HepG2 (cell line): ENCODE results near the gene CCDC117. TPM values are rescaled to one million over a fixed set of nuclear protein-coding genes. Genes with fewer than 3 reads are reported as not detected.
A peak's percentile ranks its signal among the peaks of the same experiment; 100 is the strongest.

Source experiments
- ARNT ChIP-seq: fragments of 450-650 bp; IDR thresholded peaks from 2 replicates; pipeline ENCODE4 v1.6.1; 2017
- DPF2 ChIP-seq: sonication (generic); formaldehyde crosslinking; IDR thresholded peaks from 2 replicates; pipeline ENCODE4 v1.4.0; 2020; ENCODE audit warnings: mild to moderate bottlenecking, low read depth, missing genetic modification reagents, borderline replicate concordance
- GATAD1 ChIP-seq: IDR thresholded peaks from 2 replicates; pipeline ENCODE4 v1.6.1; 2016; ENCODE audit warnings: missing genetic modification reagents, missing compliant biosample characterization
- GMEB1 ChIP-seq: sonication (generic); formaldehyde crosslinking; IDR thresholded peaks from 2 replicates; pipeline ENCODE4 v1.5.1; 2020; ENCODE audit warnings: missing genetic modification reagents, mild to moderate bottlenecking, borderline replicate concordance
- HNRNPLL ChIP-seq: fragments of 200-400 bp; formaldehyde crosslinking; IDR thresholded peaks from 2 replicates; pipeline ENCODE4 v1.6.1; 2017; ENCODE audit warnings: mild to moderate bottlenecking, low read depth, low read length; ENCODE audit not compliant: poor library complexity, severe bottlenecking
- HOXA3 ChIP-seq: sonication (generic); formaldehyde crosslinking; IDR thresholded peaks from 2 replicates; pipeline ENCODE4 v1.5.0; 2020; ENCODE audit warnings: missing genetic modification reagents
- JARID2 ChIP-seq: sonication (generic); formaldehyde crosslinking; IDR thresholded peaks from 2 replicates; pipeline ENCODE4 v1.8.1; 2023; ENCODE audit warnings: missing genetic modification reagents, inconsistent platforms; ENCODE audit not compliant: insufficient replicate concordance
- KDM5B ChIP-seq: sonication (generic); formaldehyde crosslinking; IDR thresholded peaks from 2 replicates; pipeline ENCODE4 v1.4.0; 2020; ENCODE audit warnings: missing genetic modification reagents, mild to moderate bottlenecking, borderline replicate concordance
- KLF16 ChIP-seq, 2 experiments: sonication (generic) in 1 of 2; formaldehyde crosslinking in 1 of 2; IDR thresholded peaks; 2 replicates each; pipeline versions ENCODE4 v1.6.1 to v1.8.0; 2016 to 2023; ENCODE audit warnings: missing genetic modification reagents in 2 of 2, missing compliant biosample characterization in 1 of 2
- NFE2L1 ChIP-seq: sonication (generic); formaldehyde crosslinking; IDR thresholded peaks from 2 replicates; pipeline ENCODE4 v1.4.0; 2020; ENCODE audit warnings: missing genetic modification reagents, mild to moderate bottlenecking, borderline replicate concordance
- NONO ChIP-seq, 2 experiments: fragments of 450-650 bp in 1 of 2; sonication (generic) in 1 of 2; formaldehyde crosslinking in 1 of 2; IDR thresholded peaks in 1 of 2; conservative IDR thresholded peaks in 1 of 2; 2 replicates each; pipeline versions ENCODE4 v1.6.1 to v1.8.0; 2017 to 2022; ENCODE audit warnings: mild to moderate bottlenecking in 1 of 2, missing genetic modification reagents in 1 of 2, moderate library complexity in 1 of 2
- SIX1 ChIP-seq: sonication (generic); formaldehyde crosslinking; IDR thresholded peaks from 2 replicates; pipeline ENCODE4 v1.4.0; 2020; ENCODE audit warnings: missing genetic modification reagents, borderline replicate concordance
- THAP8 ChIP-seq: sonication (generic); formaldehyde crosslinking; IDR thresholded peaks from 2 replicates; pipeline ENCODE4 v1.5.1; 2020; ENCODE audit warnings: missing genetic modification reagents, mild to moderate bottlenecking, borderline replicate concordance
- ZBTB34 ChIP-seq: sonication (generic); formaldehyde crosslinking; IDR thresholded peaks from 2 replicates; pipeline ENCODE4 v1.8.0; 2022; ENCODE audit warnings: mild to moderate bottlenecking, missing genetic modification reagents
- ZBTB43 ChIP-seq: sonication (generic); formaldehyde crosslinking; conservative IDR thresholded peaks from 2 replicates; pipeline ENCODE4 v1.4.0; 2020; ENCODE audit warnings: missing genetic modification reagents
- ZBTB49 ChIP-seq: sonication (generic); formaldehyde crosslinking; IDR thresholded peaks from 2 replicates; pipeline ENCODE4 v1.4.0; 2020; ENCODE audit warnings: missing genetic modification reagents, borderline replicate concordance
- ZNF484 ChIP-seq: sonication (generic); formaldehyde crosslinking; IDR thresholded peaks from 2 replicates; pipeline ENCODE4 v1.5.1; 2020; ENCODE audit warnings: mild to moderate bottlenecking, low read depth, missing genetic modification reagents, borderline replicate concordance
- polyA plus RNA-seq, 8 experiments: library from polyadenylated mRNA; depleted of rRNA in 3 of 8; stranded (reverse) in 7 of 8; unstranded in 1 of 8; fragments of >200 nt; fragmentation: Illumina TruSeq in 4 of 8; extraction: Trizol in 4 of 8; gene quantifications; 2 replicates each; pipeline versions ENCODE4 v1.2.1 to v1.2.3, GENCODE V29; 2011 to 2016; ENCODE audit warnings: low read depth in 4 of 8, missing spikeins in 1 of 8, mixed read lengths in 1 of 8; ENCODE audit not compliant: insufficient read depth in 1 of 8
- total RNA-seq, 5 experiments: library from RNA; depleted of rRNA; stranded (reverse); fragments of >200 nt; fragmentation: Illumina TruSeq; extraction: Trizol; gene quantifications; 2 replicates each; pipeline ENCODE4 v1.2.3, GENCODE V29; 2016; ENCODE audit warnings: low read depth in 1 of 5
- TF ChIP-seq, protein P1 (sequence below): sonication (generic); formaldehyde crosslinking; IDR thresholded peaks from 2 replicates; pipeline ENCODE4 v1.4.0; 2020; ENCODE audit warnings: missing genetic modification reagents, borderline replicate concordance

The CCDC117 gene
- total and polyA plus RNA-seq, 2 of the 13 experiments (the other 11 are each of a cell fraction or from before 2014, with no cell fraction given): 12.6 to 34.2 TPM

DNA sequence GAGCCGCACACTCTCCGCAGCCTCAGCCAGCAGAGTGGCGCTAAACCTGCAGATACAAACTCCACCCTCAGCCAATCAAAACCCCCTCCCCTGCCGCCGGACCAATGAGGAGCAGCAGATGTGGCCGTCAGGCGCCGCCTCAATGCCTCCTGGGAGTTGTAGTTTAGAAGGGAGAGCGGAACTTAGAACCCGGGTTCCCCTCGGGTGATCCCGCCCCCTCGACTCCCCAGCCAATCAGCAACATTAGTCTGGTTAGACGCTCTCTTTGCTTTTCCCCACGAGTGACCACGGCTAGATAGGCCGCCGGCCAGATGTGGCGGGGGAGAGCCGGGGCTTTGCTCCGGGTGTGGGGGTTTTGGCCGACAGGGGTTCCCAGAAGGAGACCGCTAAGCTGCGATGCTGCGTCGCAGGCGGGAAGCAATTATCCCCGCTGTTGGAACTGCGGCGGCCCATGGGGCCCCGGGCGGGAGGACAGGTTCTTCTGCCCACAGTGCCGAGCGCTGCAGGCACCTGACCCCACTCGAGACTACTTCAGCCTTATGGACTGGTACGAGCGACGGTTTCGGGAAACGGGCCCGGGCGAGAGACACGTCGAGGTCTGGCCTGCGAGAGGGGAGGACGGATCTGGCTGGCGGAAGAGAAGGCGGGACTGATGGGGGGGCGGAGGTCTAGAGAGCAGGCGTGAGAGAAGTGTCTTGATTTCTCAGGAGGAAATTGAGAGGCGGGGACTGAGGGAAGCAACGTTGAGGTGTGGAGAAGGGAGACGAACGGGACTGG lies 30.5 kb upstream of the CCDC117 start, which contains the start of the genes CHEK2 and HSCB (continued):
- TF ChIP-seq THAP8 (CRISPR knock-in tag) (no peak), NFE2L1 (no peak), HOXA3 (CRISPR knock-in tag) (peak; percentile 64), ARNT (no peak), KLF16 (CRISPR knock-in tag; IDR thresholded peaks at IDR 0.05) (peak in 1 of 2 experiments; percentile 74; a peak in 2 of 4 replicates), ZBTB34 (CRISPR knock-in tag) (no peak), DPF2 (CRISPR knock-in tag) (no peak), NONO (IDR thresholded peaks at IDR 0.05) (no peak), NONO (CRISPR knock-in tag; conservative IDR thresholded peaks at IDR 0.05) (0 out of 2 replicates have a peak, but pooled peaks have one; percentile 42), ZBTB43 (CRISPR knock-in tag) (no peak), KDM5B (peak; percentile 91; the same call in 1 of the 2 replicates), ZNF484 (CRISPR knock-in tag) (no peak), SIX1 (CRISPR knock-in tag) (no peak), GMEB1 (peak; percentile 89; the same call in 1 of the 2 replicates), GATAD1 (CRISPR knock-in tag) (peak; percentile 73), ZBTB49 (CRISPR knock-in tag) (no peak), HNRNPLL (peak; percentile 49), JARID2 (CRISPR knock-in tag) (no peak)
- TF ChIP-seq, protein P1, sequence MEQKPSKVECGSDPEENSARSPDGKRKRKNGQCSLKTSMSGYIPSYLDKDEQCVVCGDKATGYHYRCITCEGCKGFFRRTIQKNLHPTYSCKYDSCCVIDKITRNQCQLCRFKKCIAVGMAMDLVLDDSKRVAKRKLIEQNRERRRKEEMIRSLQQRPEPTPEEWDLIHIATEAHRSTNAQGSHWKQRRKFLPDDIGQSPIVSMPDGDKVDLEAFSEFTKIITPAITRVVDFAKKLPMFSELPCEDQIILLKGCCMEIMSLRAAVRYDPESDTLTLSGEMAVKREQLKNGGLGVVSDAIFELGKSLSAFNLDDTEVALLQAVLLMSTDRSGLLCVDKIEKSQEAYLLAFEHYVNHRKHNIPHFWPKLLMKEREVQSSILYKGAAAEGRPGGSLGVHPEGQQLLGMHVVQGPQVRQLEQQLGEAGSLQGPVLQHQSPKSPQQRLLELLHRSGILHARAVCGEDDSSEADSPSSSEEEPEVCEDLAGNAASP: peak; percentile 74
